Measurements from ENCODE around the gene RSBN1.
"Not testable (repeated sequence)": the region's sequence is repeated elsewhere in the genome, so short reads cannot be mapped to it uniquely, and the experiment has no call there.

RSBN1 gene

GRCh38 chr1:113783254-113784103 lies 28.8 kb downstream of the RSBN1 start:
- DNase-seq: peak in 8 of 58 donors; percentile 2 to 40 (median 3)

GRCh38 chr1:113782406-113782805 lies 29.9 kb downstream of the RSBN1 start:
- DNase-seq: no peak

- no peak for DNase-seq
These were observed 31.7 kb downstream of the RSBN1 start for GRCh38 chr1:113780374-113781146.

GRCh38 chr1:113779542-113779941 lies 32.7 kb downstream of the RSBN1 start:
- no peak for DNase-seq

GRCh38 chr1:113777561-113777960 lies 34.7 kb downstream of the RSBN1 start:
- DNase-seq: no peak

GRCh38 chr1:113770031-113770430 lies 42.2 kb downstream of the RSBN1 start:
- DNase-seq: no peak

- DNase-seq: no peak
These were observed 42.7 kb downstream of the RSBN1 start for GRCh38 chr1:113769601-113769970.

- DNase-seq: no peak
These were observed 43.2 kb downstream of the RSBN1 start for GRCh38 chr1:113768916-113769600.

- no peak for DNase-seq
These were observed 46.7 kb downstream of the RSBN1 start for GRCh38 chr1:113765306-113766230.

- DNase-seq: peak in 2 of 58 donors; percentile 9 to 24
These were observed 48.6 kb downstream of the RSBN1 start for GRCh38 chr1:113763661-113764060.

- DNase-seq: no peak
These were observed 50.3 kb downstream of the RSBN1 start for GRCh38 chr1:113761937-113762336.

- DNase-seq: no peak
These were observed 51.9 kb downstream of the RSBN1 start for GRCh38 chr1:113760102-113761080.

- DNase-seq: peak in 52 of 58 donors; percentile 14 to 76 (median 52)
These were observed 52.8 kb downstream of the RSBN1 start, which contains the start of gene PHTF1 for GRCh38 chr1:113759333-113760101. Gene PHTF1, minus strand, starts transcription at chr1:113759486. Its CDS starts 783 bp downstream, at chr1:113758703.

- DNase-seq: peak in 50 of 58 donors; percentile 19 to 82 (median 56)
These were observed 53.5 kb downstream of the RSBN1 start for GRCh38 chr1:113758631-113759332.

- no peak for DNase-seq
These were observed 55.8 kb downstream of the RSBN1 start for GRCh38 chr1:113756461-113756860.

GRCh38 chr1:113753333-113753732 lies 58.9 kb downstream of the RSBN1 start:
- DNase-seq: not testable (repeated sequence)

- DNase-seq: no peak
These were observed 60.8 kb downstream of the RSBN1 start for GRCh38 chr1:113751516-113751915.

- no peak for DNase-seq
These were observed 61.2 kb downstream of the RSBN1 start for GRCh38 chr1:113751114-113751513.

Measured in anterior cingulate cortex (tissue), 58 donors.